ENCODE results near the gene BPIFB4. TPM values are rescaled to one million over a fixed set of nuclear protein-coding genes. Genes with fewer than 3 reads are reported as not detected.

BPIFB4 gene
- total RNA-seq, 1 experiment from 2014 or later: not detected

DNA sequence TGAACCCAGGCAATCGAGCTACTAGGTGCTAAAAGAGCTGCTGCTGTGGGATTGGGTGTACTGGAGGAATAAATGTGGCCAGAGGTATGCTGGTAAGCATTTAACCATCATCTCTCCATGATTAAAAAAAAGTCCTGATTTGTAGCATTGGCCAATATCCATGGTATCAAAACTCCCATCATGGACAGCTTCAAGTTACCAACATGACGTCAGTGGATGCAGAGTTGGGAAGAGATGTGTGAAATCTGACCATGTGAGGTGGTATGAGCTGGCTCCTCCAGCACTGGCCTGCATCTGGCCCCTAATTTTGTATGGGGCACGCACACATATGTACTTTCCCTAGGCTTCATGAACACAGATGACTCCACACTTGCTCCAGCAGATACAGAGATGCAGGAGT is 11.7 kb downstream of the BPIFB4 start:
- no peak overlapping the region for H3K27ac ChIP-seq
- H4K20me1 ChIP-seq (ENCODE audit: insufficient read depth): no peaks in the 10 kb centered on the region
- TF ChIP-seq EZH2 (IDR thresholded peaks at IDR 0.05; ENCODE audit: low read depth): no peak
- TF ChIP-seq CTCF (conservative IDR thresholded peaks at IDR 0.05): no peak
- no peaks in the 10 kb centered on the region for H3K4me1 ChIP-seq (replicated peaks; ENCODE audit: insufficient read depth)
- no peak overlapping the region for H2AFZ ChIP-seq
- H3K9me3 ChIP-seq (ENCODE audit: insufficient read depth, low read depth): no peaks in the 10 kb centered on the region
- H3K36me3 ChIP-seq (ENCODE audit: low read depth): no peaks in the 10 kb centered on the region
- peaks cover 46% of the 10 kb centered on the region for H3K27me3 ChIP-seq (ENCODE audit: insufficient read depth, low read depth)
- H3K79me2 ChIP-seq (ENCODE audit: low read depth): no peaks in the 10 kb centered on the region
- H3K9me2 ChIP-seq (ENCODE audit: insufficient read depth): no peaks in the 10 kb centered on the region
- H3F3A ChIP-seq (ENCODE audit: insufficient read depth, low read depth): no peaks in the 10 kb centered on the region
- intact Hi-C loops (cut with micrococcal nuclease; ENCODE audit: unreplicated experiment): no loop called here
- no peak overlapping the region for H3K4me3 ChIP-seq
- POLR2A ChIA-PET (ENCODE audit: unreplicated experiment): no interaction called here
- CTCF ChIA-PET: interaction anchor here (0.5 kb wide), 1 partner anchor 189 kb away, joined by 3 read pairs; no protein-coding TSS in a partner anchor
- no peak overlapping the region for H3K4me2 ChIP-seq
- no peak for DNase-seq
- no TSS peak for BruUV-seq (replicated peaks)

DNA sequence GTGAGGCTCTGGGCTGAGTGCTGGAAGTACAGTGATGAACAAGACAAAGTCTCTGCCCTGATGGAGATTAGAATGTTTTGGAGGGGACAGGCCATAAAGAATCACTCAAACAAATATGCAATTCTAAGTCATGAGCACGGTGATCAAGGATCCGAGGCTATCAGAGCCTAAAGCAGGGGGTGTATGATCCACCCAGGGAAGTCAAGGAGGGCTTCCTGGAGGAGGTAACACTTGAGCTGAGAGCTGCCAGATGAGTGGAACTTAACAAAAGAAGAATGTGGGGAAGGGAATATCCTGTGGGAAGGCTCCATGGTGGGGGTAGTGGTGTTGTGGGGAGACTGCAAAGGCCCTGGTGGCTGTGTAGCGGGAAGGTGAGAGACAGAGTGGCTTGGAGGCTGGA is 12.2 kb downstream of the BPIFB4 start:
- POLR2A ChIA-PET (ENCODE audit: unreplicated experiment): no interaction called here
- Histone ChIP-seq H3F3A (ENCODE audit: insufficient read depth, low read depth) (no peaks in the 10 kb centered on the region), H3K36me3 (ENCODE audit: low read depth) (no peaks in the 10 kb centered on the region), H3K79me2 (ENCODE audit: low read depth) (no peaks in the 10 kb centered on the region), H3K4me2 (no peak overlapping the region), H2AFZ (no peak overlapping the region), H3K4me1 (replicated peaks; ENCODE audit: insufficient read depth) (no peaks in the 10 kb centered on the region), H3K27me3 (ENCODE audit: insufficient read depth, low read depth) (peaks cover 41% of the 10 kb centered on the region), H4K20me1 (ENCODE audit: insufficient read depth) (no peaks in the 10 kb centered on the region), H3K9me3 (ENCODE audit: insufficient read depth, low read depth) (no peaks in the 10 kb centered on the region), H3K4me3 (no peak overlapping the region), H3K9me2 (ENCODE audit: insufficient read depth) (no peaks in the 10 kb centered on the region), H3K27ac (no peak overlapping the region)
- intact Hi-C loops (cut with micrococcal nuclease; ENCODE audit: unreplicated experiment): no loop called here
- no TSS peak for BruUV-seq (replicated peaks)
- CTCF ChIA-PET: no interaction called here
- no peak for DNase-seq
- no peak for TF ChIP-seq EZH2 (IDR thresholded peaks at IDR 0.05; ENCODE audit: low read depth)
- TF ChIP-seq CTCF (conservative IDR thresholded peaks at IDR 0.05): no peak

DNA sequence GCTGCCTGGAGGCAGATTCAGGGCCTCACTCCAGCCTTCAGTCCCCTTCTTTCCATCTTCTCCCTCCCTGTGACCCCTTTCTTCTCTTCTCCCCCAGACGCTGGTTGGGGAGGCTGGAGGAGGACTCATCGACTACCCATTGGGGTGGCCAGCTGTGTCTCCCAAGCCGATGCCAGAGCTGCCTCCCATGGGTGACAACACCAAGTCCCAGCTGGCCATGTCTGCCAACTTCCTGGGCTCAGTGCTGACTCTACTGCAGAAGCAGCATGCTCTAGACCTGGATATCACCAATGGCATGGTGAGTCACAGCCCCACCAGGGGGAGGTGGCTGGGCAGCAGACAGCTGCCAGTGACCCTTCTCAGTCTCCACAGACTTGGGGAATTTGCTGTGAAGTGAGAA is 12.9 kb downstream of the BPIFB4 start:
- no peaks in the 10 kb centered on the region for H3K9me3 ChIP-seq (ENCODE audit: insufficient read depth, low read depth)
- CTCF ChIA-PET: no interaction called here
- no peak overlapping the region for H3K4me3 ChIP-seq
- peaks cover 34% of the 10 kb centered on the region for H3K27me3 ChIP-seq (ENCODE audit: insufficient read depth, low read depth)
- no peaks in the 10 kb centered on the region for H3K9me2 ChIP-seq (ENCODE audit: insufficient read depth)
- BruUV-seq (replicated peaks): no TSS peak
- no peaks in the 10 kb centered on the region for H4K20me1 ChIP-seq (ENCODE audit: insufficient read depth)
- POLR2A ChIA-PET (ENCODE audit: unreplicated experiment): interaction anchor here (0.6 kb wide), 1 partner anchor 1041 kb away, joined by 5 read pairs; no protein-coding TSS in a partner anchor
- H3K36me3 ChIP-seq (ENCODE audit: low read depth): no peaks in the 10 kb centered on the region
- H2AFZ ChIP-seq: no peak overlapping the region
- TF ChIP-seq CTCF (conservative IDR thresholded peaks at IDR 0.05) (no peak), EZH2 (IDR thresholded peaks at IDR 0.05; ENCODE audit: low read depth) (no peak)
- no peak for DNase-seq
- H3K79me2 ChIP-seq (ENCODE audit: low read depth): no peaks in the 10 kb centered on the region
- no peak overlapping the region for H3K27ac ChIP-seq
- H3F3A ChIP-seq (ENCODE audit: insufficient read depth, low read depth): no peaks in the 10 kb centered on the region
- intact Hi-C loops (cut with micrococcal nuclease; ENCODE audit: unreplicated experiment): no loop called here
- no peaks in the 10 kb centered on the region for H3K4me1 ChIP-seq (replicated peaks; ENCODE audit: insufficient read depth)
- no peak overlapping the region for H3K4me2 ChIP-seq
